Stimulated activated CD8-positive, alpha-beta memory T cell treated with anti-CD3 and anti-CD28 coated beads, Interleukin-12 subunit alpha, Interleukin-12 subunit beta, amount 100 ng/mL, for 4 hours (primary cell): Measurements from ENCODE around the gene GMEB2.

Experiments
- DNase-seq: peaks from one replicate; pipeline ENCODE4 v3.0.0-alpha.2; 2020; ENCODE audit warnings: low read depth

Gene GMEB2

GRCh38 chr20:63545814-63546213, 81.1 kb downstream of the GMEB2 start:
- no peak for DNase-seq

- no peak for DNase-seq
Observed at GRCh38 chr20:63544958-63545516, 81.9 kb downstream of the GMEB2 start.

- no peak for DNase-seq
Observed at GRCh38 chr20:63544241-63544957, 82.5 kb downstream of the GMEB2 start.

GRCh38 chr20:63543733-63544132, 83.2 kb downstream of the GMEB2 start:
- DNase-seq, result no peak

- no peak for DNase-seq
Observed at GRCh38 chr20:63543131-63543530, 83.8 kb downstream of the GMEB2 start.

- no peak for DNase-seq
Observed at GRCh38 chr20:63542696-63543095, 84.2 kb downstream of the GMEB2 start.

GRCh38 chr20:63542031-63542559, 84.8 kb downstream of the GMEB2 start:
- no peak for DNase-seq

GRCh38 chr20:63541371-63541770, 85.5 kb downstream of the GMEB2 start:
- DNase-seq, result no peak

GRCh38 chr20:63540417-63541186, 86.3 kb downstream of the GMEB2 start:
- DNase-seq, result no peak

GRCh38 chr20:63539441-63540370, 87.2 kb downstream of the GMEB2 start:
- DNase-seq, result no peak

- no peak for DNase-seq
Observed at GRCh38 chr20:63539092-63539430, 87.8 kb downstream of the GMEB2 start.

- no peak for DNase-seq
Observed at GRCh38 chr20:63538204-63539091, 88.5 kb downstream of the GMEB2 start.
